OCI-LY7 (cell line): ENCODE results near the gene MRPS18A. TPM values are rescaled to one million over a fixed set of nuclear protein-coding genes. Genes with fewer than 3 reads are reported as not detected.

Experiments used
- BruUV-seq: library from RNA; stranded (reverse); fragments of 400-500 nt; replicated peaks from 2 replicates; lab custom pipeline; 2021; lab: Mats Ljungman, UMichigan
- CTCF ChIA-PET: fragments of 300-600 bp; sonication (Branson Sonifier 250); formaldehyde crosslinking; loops from one replicate; lab custom pipeline; 2022; ENCODE audit warnings: antibody characterized with exemption; ENCODE audit not compliant: unreplicated experiment; lab: Charles Lee
- POLR2A ChIA-PET: fragments of 300-600 bp; sonication (Branson Sonifier 250); formaldehyde crosslinking; loops from one replicate; lab custom pipeline; 2022; ENCODE audit warnings: antibody characterized with exemption; lab: Charles Lee
- DNase-seq: peaks from one replicate; pipeline ENCODE4 v3.0.0-alpha.2; 2015; ENCODE audit warnings: low spot score
- H2AFZ ChIP-seq: fragments of 200-600 bp; sonication (generic), shearing (Covaris generic); 2 replicates; pipeline ENCODE4 v1.6.1; 2014; ENCODE audit warnings: mild to moderate bottlenecking, antibody characterized with exemption, low read length, moderate library complexity
- H3K27ac ChIP-seq: fragments of 200-600 bp; sonication (generic); 2 replicates; pipeline ENCODE4 v1.5.1; 2014; ENCODE audit warnings: mixed run types, low read depth, mild to moderate bottlenecking, moderate library complexity, low read length, inconsistent platforms; ENCODE audit not compliant: poor library complexity, severe bottlenecking
- H3K36me3 ChIP-seq: fragments of 200-600 bp; sonication (generic); 2 replicates; pipeline ENCODE4 v1.6.1; 2014; ENCODE audit warnings: mild to moderate bottlenecking, antibody characterized with exemption, low read length, moderate library complexity, mixed read lengths; ENCODE audit not compliant: insufficient read depth
- H3K4me1 ChIP-seq: fragments of 200-600 bp; sonication (generic); 2 replicates; pipeline ENCODE4 v1.5.1; 2014; ENCODE audit warnings: mild to moderate bottlenecking, low read length; ENCODE audit not compliant: insufficient read depth, poor library complexity, severe bottlenecking
- H3K4me2 ChIP-seq: fragments of 200-600 bp; sonication (generic); 2 replicates; pipeline ENCODE4 v1.6.1; 2014; ENCODE audit warnings: mild to moderate bottlenecking, low read length
- H3K4me3 ChIP-seq: fragments of 200-600 bp; sonication (generic); 2 replicates; pipeline ENCODE4 v1.5.1; 2014; ENCODE audit warnings: mild to moderate bottlenecking, low read depth, low read length; ENCODE audit not compliant: poor library complexity, severe bottlenecking
- H3K79me2 ChIP-seq: fragments of 200-600 bp; sonication (generic); 2 replicates; pipeline ENCODE4 v1.6.1; 2016; ENCODE audit warnings: low read depth, mild to moderate bottlenecking, low read length, moderate library complexity, mixed read lengths; ENCODE audit not compliant: insufficient read depth
- H3K9me2 ChIP-seq: fragments of 200-600 bp; sonication (generic); 2 replicates; pipeline ENCODE4 v1.6.1; 2016; ENCODE audit warnings: mild to moderate bottlenecking, low read length, mixed read lengths; ENCODE audit not compliant: insufficient read depth
- H3K9me3 ChIP-seq: fragments of 200-600 bp; sonication (generic); 2 replicates; pipeline ENCODE4 v1.6.1; 2014; ENCODE audit warnings: mild to moderate bottlenecking, mixed run types, low read length, mixed read lengths
- H4K20me1 ChIP-seq: fragments of 200-600 bp; sonication (generic); 2 replicates; pipeline ENCODE4 v1.6.1; 2014; ENCODE audit warnings: mild to moderate bottlenecking, antibody characterized with exemption, low read length, moderate library complexity, mixed read lengths; ENCODE audit not compliant: insufficient read depth
- CTCF ChIP-seq: fragments of 200-600 bp; sonication (generic); conservative IDR thresholded peaks from 2 replicates; pipeline ENCODE4 v1.5.1; 2014; ENCODE audit warnings: mild to moderate bottlenecking, antibody characterized with exemption, low read length, moderate library complexity, mixed read lengths
- EZH2phosphoT487 ChIP-seq: fragments of 200-600 bp; sonication (generic); IDR thresholded peaks from 2 replicates; pipeline ENCODE4 v1.6.1; 2018; ENCODE audit warnings: low read depth, borderline replicate concordance, mild to moderate bottlenecking, mixed run types, antibody characterized with exemption, low read length, moderate library complexity, mixed read lengths
- intact Hi-C: fragments of 100-400 bp; cut with micrococcal nuclease; formaldehyde crosslinking; loops from one replicate; pipeline ENCODE4 v1.10.0; 2022; ENCODE audit not compliant: unreplicated experiment
- total RNA-seq, 2 experiments: library from RNA; depleted of rRNA in 1 of 2; stranded (reverse); fragments of >200 nt in 1 of 2; shearing (Covaris generic) in 1 of 2; gene quantifications; 2 replicates each; pipeline ENCODE4 v1.2.3, GENCODE V29; 2014 to 2022

MRPS18A gene
- total RNA-seq, 2 experiments from 2014 or later = 61.6 to 86.1 TPM

GRCh38 chr6:43687079-43687436 lies 533 bp downstream of the MRPS18A start:
- Histone ChIP-seq H2AFZ (peak overlapping the region; percentile 98), H4K20me1 (peaks cover 6% of the 10 kb centered on the region; the same call in 1 of the 2 replicates), H3K9me3 (no peaks in the 10 kb centered on the region), H3K9me2 (no peaks in the 10 kb centered on the region), H3K4me1 (peaks cover 42% of the 10 kb centered on the region), H3K4me2 (peak overlapping the region; percentile 89), H3K79me2 (peaks cover 54% of the 10 kb centered on the region), H3K27ac (peak overlapping the region; percentile 38), H3K4me3 (peak overlapping the region; percentile 98), H3K36me3 (peaks cover 26% of the 10 kb centered on the region)
- CTCF ChIA-PET = interaction anchor here (1.6 kb wide), 1 partner anchor 19 kb away, joined by 4 read pairs; no protein-coding TSS in a partner anchor
- TF ChIP-seq CTCF (no peak), EZH2phosphoT487 (no peak)
- BruUV-seq = no TSS peak
- no peak for DNase-seq
- intact Hi-C loops = loop anchor here (1.0 kb wide), 1 partner anchor 19 kb away; no protein-coding TSS in a partner anchor
- POLR2A ChIA-PET = interaction anchor here (1.5 to 4.3 kb wide), 2 partner anchors 18 to 28 kb away, joined by 12 to 44 read pairs; no protein-coding TSS in a partner anchor

- Histone ChIP-seq H3K4me3 (peak overlapping the region; percentile 5), H3K36me3 (peaks cover 58% of the 10 kb centered on the region), H3K4me2 (peak overlapping the region; percentile 52), H3K9me3 (no peaks in the 10 kb centered on the region), H3K79me2 (peaks cover 63% of the 10 kb centered on the region), H3K27ac (peak overlapping the region; percentile 41), H3K4me1 (peaks cover 42% of the 10 kb centered on the region), H4K20me1 (peaks cover 10% of the 10 kb centered on the region; the same call in 1 of the 2 replicates), H3K9me2 (no peaks in the 10 kb centered on the region), H2AFZ (no peak overlapping the region)
- no peak for TF ChIP-seq EZH2phosphoT487
- TF ChIP-seq CTCF = no peak
- intact Hi-C loops = loop anchor here (1.0 kb wide), 1 partner anchor 31 kb away; no protein-coding TSS in a partner anchor
- BruUV-seq = no TSS peak
- POLR2A ChIA-PET = interaction anchor here (1.4 kb wide), 1 partner anchor 14 kb away, joined by 3 read pairs; no protein-coding TSS in a partner anchor
- DNase-seq = peak; percentile 63
- CTCF ChIA-PET = interaction anchor here (0.5 kb wide), 1 partner anchor 497 kb away, joined by 3 read pairs; no protein-coding TSS in a partner anchor
Observed at GRCh38 chr6:43683708-43684455, 3.7 kb downstream of the MRPS18A start.
